IMR-90 (cell line): ENCODE measurements around the gene FCHSD2. TPM values are rescaled to one million over a fixed set of nuclear protein-coding genes. Genes with fewer than 3 reads are reported as not detected.

Experiments
- ATAC-seq: fragments of 200-7000 bp; cut with Tn5 transposase; 2 replicates; pipeline ENCODE4 v1.9.1; 2020; ENCODE audit warnings: low read depth, mild to moderate bottlenecking, moderate library complexity
- BruUV-seq: library from RNA; stranded (reverse); fragments of 400-500 nt; replicated peaks from 2 replicates; lab custom pipeline; 2021; lab: Mats Ljungman, UMichigan
- CTCF ChIA-PET: fragments of 300-600 bp; formaldehyde crosslinking; extraction: SDS; loops from one replicate; lab custom pipeline; 2021; ENCODE audit warnings: antibody characterized with exemption; lab: Yijun Ruan, JAX
- POLR2A ChIA-PET: fragments of 300-600 bp; sonication (Branson Sonifier 250); formaldehyde crosslinking; loops from one replicate; lab custom pipeline; 2022; ENCODE audit warnings: antibody characterized with exemption; ENCODE audit not compliant: unreplicated experiment; lab: Charles Lee
- DNase-seq: peaks from one replicate; pipeline ENCODE4 v3.0.0; 2013
- H2AFZ ChIP-seq: replicated peaks from 2 replicates; pipeline ENCODE3; 2013; ENCODE audit warnings: low read length, mild to moderate bottlenecking; ENCODE audit not compliant: poor library complexity
- H2AK5ac ChIP-seq: 2 replicates; pipeline ENCODE4 v1.6.1; 2013; ENCODE audit warnings: low read depth, low read length, inconsistent platforms
- H2AK9ac ChIP-seq: replicated peaks from 2 replicates; pipeline ENCODE3; 2013; ENCODE audit warnings: mild to moderate bottlenecking, low read depth, low read length, moderate library complexity; ENCODE audit not compliant: poor library complexity
- H2BK120ac ChIP-seq: 2 replicates; pipeline ENCODE4 v1.6.1; 2013; ENCODE audit warnings: low read depth, low read length, inconsistent platforms
- H2BK15ac ChIP-seq: 3 replicates; pipeline ENCODE4 v1.6.1; 2013; ENCODE audit warnings: low read depth, low read length, inconsistent platforms
- H2BK20ac ChIP-seq: 2 replicates; pipeline ENCODE4 v1.6.1; 2013; ENCODE audit warnings: low read depth, mild to moderate bottlenecking, inconsistent platforms, low read length, moderate library complexity
- H2BK5ac ChIP-seq: 2 replicates; pipeline ENCODE4 v1.6.1; 2013; ENCODE audit warnings: mild to moderate bottlenecking, low read depth, low read length, inconsistent platforms; ENCODE audit not compliant: poor library complexity, severe bottlenecking
- H3K14ac ChIP-seq: replicated peaks from 2 replicates; pipeline ENCODE4 v1.6.1; 2013; ENCODE audit warnings: low read depth, low read length, inconsistent platforms
- H3K18ac ChIP-seq: 2 replicates; pipeline ENCODE4 v1.6.1; 2013; ENCODE audit warnings: low read depth, low read length, control low read depth
- H3K23ac ChIP-seq: 2 replicates; pipeline ENCODE4 v1.6.1; 2013; ENCODE audit warnings: low read depth, low read length, inconsistent platforms
- H3K27ac ChIP-seq: 2 replicates; pipeline ENCODE4 v1.5.1; 2013; ENCODE audit warnings: mild to moderate bottlenecking, control low read depth, low read length; ENCODE audit not compliant: insufficient read depth
- H3K27me3 ChIP-seq: 2 replicates; pipeline ENCODE4 v1.6.1; 2013; ENCODE audit warnings: low read length; ENCODE audit not compliant: control insufficient read depth, insufficient read depth
- H3K36me3 ChIP-seq: 2 replicates; pipeline ENCODE4 v1.6.1; 2013; ENCODE audit warnings: low read length, mixed read lengths; ENCODE audit not compliant: control insufficient read depth, insufficient read depth
- H3K4ac ChIP-seq: 2 replicates; pipeline ENCODE4 v1.6.1; 2013; ENCODE audit warnings: low read depth, low read length, inconsistent platforms
- H3K4me1 ChIP-seq: 2 replicates; pipeline ENCODE4 v1.6.1; 2013; ENCODE audit warnings: low read length, mixed read lengths; ENCODE audit not compliant: control insufficient read depth, insufficient read depth
- H3K4me2 ChIP-seq: 2 replicates; pipeline ENCODE4 v1.6.1; 2013; ENCODE audit warnings: low read depth, mild to moderate bottlenecking, control low read depth, low read length, moderate library complexity
- H3K4me3 ChIP-seq: 2 replicates; pipeline ENCODE4 v1.5.1; 2013; ENCODE audit warnings: low read depth, mild to moderate bottlenecking, control low read depth, low read length, moderate library complexity; ENCODE audit not compliant: insufficient read depth
- H3K56ac ChIP-seq: 2 replicates; pipeline ENCODE4 v1.6.1; 2013; ENCODE audit warnings: low read length, inconsistent platforms; ENCODE audit not compliant: insufficient read depth; ENCODE audit errors: extremely low read depth
- H3K79me1 ChIP-seq, 2 experiments: 2 replicates each; pipeline ENCODE4 v1.6.1; 2013; ENCODE audit warnings: low read length in 2 of 2, inconsistent platforms in 1 of 2, low read depth in 1 of 2
- H3K9ac ChIP-seq: 2 replicates; pipeline ENCODE4 v1.6.1; 2013; ENCODE audit warnings: low read depth, low read length, control low read depth
- H3K9me1 ChIP-seq: 2 replicates; pipeline ENCODE4 v1.6.1; 2013; ENCODE audit warnings: low read length, inconsistent platforms; ENCODE audit not compliant: insufficient read depth
- H3K9me3 ChIP-seq: 2 replicates; pipeline ENCODE4 v1.6.1; 2013; ENCODE audit warnings: low read length; ENCODE audit not compliant: control insufficient read depth, insufficient read depth
- H4K20me1 ChIP-seq: 2 replicates; pipeline ENCODE4 v1.6.1; 2013; ENCODE audit warnings: low read length, inconsistent platforms; ENCODE audit not compliant: insufficient read depth
- H4K5ac ChIP-seq: 2 replicates; pipeline ENCODE4 v1.6.1; 2013; ENCODE audit warnings: mild to moderate bottlenecking, low read depth, low read length, control low read depth
- H4K8ac ChIP-seq, 2 experiments: 2 replicates each; pipeline ENCODE4 v1.6.1; 2013; ENCODE audit warnings: low read depth in 2 of 2, low read length in 2 of 2, control low read depth in 1 of 2, inconsistent platforms in 1 of 2
- H4K91ac ChIP-seq: 2 replicates; pipeline ENCODE4 v1.6.1; 2013; ENCODE audit warnings: low read depth, low read length, inconsistent platforms; ENCODE audit not compliant: insufficient read depth
- CEBPB ChIP-seq: IDR thresholded peaks from 2 replicates; pipeline ENCODE4 v1.6.1; 2012; ENCODE audit warnings: low read depth, low read length, improper control_type of control experiment
- CHD1 ChIP-seq: IDR thresholded peaks from 2 replicates; pipeline ENCODE4 v1.6.1; 2012; ENCODE audit warnings: low read depth, low read length, improper control_type of control experiment
- FOS ChIP-seq: fragments of 150-350 bp; IDR thresholded peaks from 2 replicates; pipeline ENCODE4 v1.6.1; 2016; ENCODE audit warnings: low read depth, low read length
- MAFK ChIP-seq: IDR thresholded peaks from 2 replicates; pipeline ENCODE4 v1.6.1; 2012; ENCODE audit warnings: low read depth, low read length, improper control_type of control experiment
- MAZ ChIP-seq: IDR thresholded peaks from 2 replicates; pipeline ENCODE4 v1.6.1; 2012; ENCODE audit warnings: low read depth, mild to moderate bottlenecking, low read length, improper control_type of control experiment, moderate library complexity, borderline replicate concordance
- NFE2L2 ChIP-seq: fragments of 150-350 bp; IDR thresholded peaks from 2 replicates; pipeline ENCODE4 v1.6.1; 2016; ENCODE audit warnings: low read depth, mild to moderate bottlenecking, low read length
- POLR2A ChIP-seq: IDR thresholded peaks from 2 replicates; pipeline ENCODE4 v1.6.1; 2012; ENCODE audit warnings: mild to moderate bottlenecking, low read depth, low read length
- RAD21 ChIP-seq: IDR thresholded peaks from 2 replicates; pipeline ENCODE4 v1.6.1; 2012; ENCODE audit warnings: low read length, improper control_type of control experiment
- RCOR1 ChIP-seq: IDR thresholded peaks from 2 replicates; pipeline ENCODE4 v1.6.1; 2012; ENCODE audit warnings: mild to moderate bottlenecking, low read length, improper control_type of control experiment; ENCODE audit not compliant: insufficient replicate concordance
- RFX5 ChIP-seq: IDR thresholded peaks from 2 replicates; pipeline ENCODE4 v1.8.0; 2012; ENCODE audit warnings: low read depth, mild to moderate bottlenecking, low read length, moderate library complexity
- WGBS, 2 experiments: methylation state at CpG; one replicate each; pipeline versions ENCODE4 v1.1.5 to v1.1.7; 2013; ENCODE audit warnings: missing lambda C conversion rate in 2 of 2; ENCODE audit not compliant: insufficient read length in 1 of 2; ENCODE audit errors: extremely low coverage in 2 of 2; 5-methylcytosine and 5-hydroxymethylcytosine counted together
- dilution Hi-C: fragments of 300-500 bp; cut with HindIII; formaldehyde crosslinking; loops from one replicate; pipeline ENCODE4 v1.14.3; 2018; ENCODE audit warnings: low sequenced_read_pairs; ENCODE audit not compliant: unreplicated experiment
- in situ Hi-C: fragments of 300-500 bp; cut with MboI; formaldehyde crosslinking; loops from 3 replicates; pipeline ENCODE4 v1.14.3; 2019; ENCODE audit warnings: low sequenced_read_pairs, inconsistent platforms, mixed read lengths
- intact Hi-C: fragments of 100-400 bp; cut with micrococcal nuclease; formaldehyde crosslinking; loops from 2 replicates; pipeline ENCODE4 v1.10.0; 2022
- polyA plus RNA-seq, 3 experiments: library from polyadenylated mRNA; depleted of rRNA; stranded (reverse); fragments of >200 nt; gene quantifications; 2 replicates each; pipeline ENCODE4 v1.2.3, GENCODE V29; 2012; ENCODE audit warnings: low replicate concordance in 1 of 3
- total RNA-seq: library from RNA; depleted of rRNA; stranded (reverse); fragments of >200 nt; gene quantifications from 2 replicates; pipeline ENCODE4 v1.2.3, GENCODE V29; 2012
- TF ChIP-seq, protein P1 (sequence below): fragments of 150-350 bp; IDR thresholded peaks from 2 replicates; pipeline ENCODE4 v1.6.1; 2017; ENCODE audit warnings: mild to moderate bottlenecking, antibody characterized with exemption, low read length, low read depth
- TF ChIP-seq, protein P2 (sequence below): fragments of 150-350 bp; IDR thresholded peaks from 2 replicates; pipeline ENCODE4 v1.6.1; 2016; ENCODE audit warnings: low read depth, mild to moderate bottlenecking, low read length, moderate library complexity, borderline replicate concordance

FCHSD2 gene
- total and polyA plus RNA-seq, 2 of the 4 experiments (the other 2 are of a cell fraction) = 5.9 to 18.7 TPM

DNA sequence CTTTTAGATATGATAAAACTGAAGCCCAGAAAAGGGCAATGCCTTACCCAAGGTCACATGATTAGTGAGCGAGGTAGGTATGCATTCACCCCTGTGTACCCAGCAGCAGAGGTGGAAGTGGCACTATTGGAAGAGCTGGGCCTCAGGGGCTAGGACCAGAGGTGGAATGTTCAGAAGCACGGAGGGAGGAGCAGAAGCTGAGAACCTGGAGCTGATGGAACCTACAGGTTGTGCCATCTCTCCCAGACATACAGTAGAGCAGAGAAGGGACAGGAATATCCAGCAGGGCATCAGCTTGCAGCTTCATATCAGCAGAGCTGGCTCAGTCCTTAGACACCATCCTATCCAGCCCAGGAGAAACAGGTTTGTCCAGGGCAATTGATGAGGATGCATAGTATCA lies 14.6 kb upstream of the FCHSD2 start:
- POLR2A ChIA-PET = interaction anchor here (1.1 kb wide), 1 partner anchor 13 kb away, joined by 4 read pairs; no protein-coding TSS in a partner anchor
- Histone ChIP-seq H3K9ac (no peak overlapping the region), H3K36me3 (no peaks in the 10 kb centered on the region), H4K91ac (peak overlapping the region; percentile 97), H4K5ac (peak overlapping the region; percentile 88), H3K9me1 (peaks cover 35% of the 10 kb centered on the region), H3K27me3 (no peaks in the 10 kb centered on the region), H4K8ac (peak overlapping the region; percentile 91 to 99; a peak in 3 of 4 replicates), H3K4me2 (no peak overlapping the region), H3K14ac (peak overlapping the region; percentile 96), H2AFZ (peak overlapping the region; percentile 87), H3K18ac (peak overlapping the region; percentile 93), H4K20me1 (no peaks in the 10 kb centered on the region), H3K27ac (peak overlapping the region; percentile 88; the same call in 1 of the 2 replicates), H3K4me3 (no peak overlapping the region), H3K4ac (peak overlapping the region; percentile 99), H3K4me1 (peaks cover 42% of the 10 kb centered on the region), H2AK9ac (peak overlapping the region; percentile 76), H3K23ac (peak overlapping the region; percentile 95), H2BK120ac (peak overlapping the region; percentile 97), H2AK5ac (peak overlapping the region; percentile 100), H2BK20ac (peak overlapping the region; percentile 99), H3K56ac (peak overlapping the region; percentile 88; the same call in 1 of the 2 replicates), H2BK5ac (peak overlapping the region; percentile 96), H2BK15ac (peak overlapping the region; percentile 100; the same call in 2 of the 3 replicates), H3K9me3 (no peaks in the 10 kb centered on the region), H3K79me1 (peaks cover 0 to 28% of the 10 kb centered on the region in 2 experiments; a peak in 2 of 4 replicates)
- CTCF ChIA-PET = interaction anchor here (3.9 kb wide), 1 partner anchor 14 kb away, joined by 16 read pairs; the partner anchor contains the start of gene FCHSD2
- dilution Hi-C loops = no loop called here
- ATAC-seq (no peak), DNase-seq (no peak)
- intact Hi-C loops = no loop called here
- no CpG with 5 or more reads among the region's 2 CpGs for WGBS, 2 experiments
- no TSS peak for BruUV-seq
- TF ChIP-seq, protein P1, sequence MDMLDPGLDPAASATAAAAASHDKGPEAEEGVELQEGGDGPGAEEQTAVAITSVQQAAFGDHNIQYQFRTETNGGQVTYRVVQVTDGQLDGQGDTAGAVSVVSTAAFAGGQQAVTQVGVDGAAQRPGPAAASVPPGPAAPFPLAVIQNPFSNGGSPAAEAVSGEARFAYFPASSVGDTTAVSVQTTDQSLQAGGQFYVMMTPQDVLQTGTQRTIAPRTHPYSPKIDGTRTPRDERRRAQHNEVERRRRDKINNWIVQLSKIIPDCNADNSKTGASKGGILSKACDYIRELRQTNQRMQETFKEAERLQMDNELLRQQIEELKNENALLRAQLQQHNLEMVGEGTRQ = no peak
- TF ChIP-seq POLR2A (no peak), MAFK (no peak), RCOR1 (no peak), NFE2L2 (no peak), RAD21 (no peak), FOS (no peak), CHD1 (no peak), MAZ (no peak), CEBPB (no peak), RFX5 (no peak)
- TF ChIP-seq, protein P2, sequence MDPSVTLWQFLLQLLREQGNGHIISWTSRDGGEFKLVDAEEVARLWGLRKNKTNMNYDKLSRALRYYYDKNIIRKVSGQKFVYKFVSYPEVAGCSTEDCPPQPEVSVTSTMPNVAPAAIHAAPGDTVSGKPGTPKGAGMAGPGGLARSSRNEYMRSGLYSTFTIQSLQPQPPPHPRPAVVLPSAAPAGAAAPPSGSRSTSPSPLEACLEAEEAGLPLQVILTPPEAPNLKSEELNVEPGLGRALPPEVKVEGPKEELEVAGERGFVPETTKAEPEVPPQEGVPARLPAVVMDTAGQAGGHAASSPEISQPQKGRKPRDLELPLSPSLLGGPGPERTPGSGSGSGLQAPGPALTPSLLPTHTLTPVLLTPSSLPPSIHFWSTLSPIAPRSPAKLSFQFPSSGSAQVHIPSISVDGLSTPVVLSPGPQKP = no peak
- in situ Hi-C loops = no loop called here
